Measurements from ENCODE around the gene ACSS1.
A peak's percentile ranks its signal among the peaks of the same experiment; 100 is the strongest.

ACSS1 gene

GRCh38 chr20:25045343-25045712 is 12.6 kb downstream of the ACSS1 start:
- DNase-seq = no peak

- peak in 1 of 2 experiments; percentile 9 for DNase-seq
Observed at GRCh38 chr20:25044660-25045342, 13.1 kb downstream of the ACSS1 start.

DNA sequence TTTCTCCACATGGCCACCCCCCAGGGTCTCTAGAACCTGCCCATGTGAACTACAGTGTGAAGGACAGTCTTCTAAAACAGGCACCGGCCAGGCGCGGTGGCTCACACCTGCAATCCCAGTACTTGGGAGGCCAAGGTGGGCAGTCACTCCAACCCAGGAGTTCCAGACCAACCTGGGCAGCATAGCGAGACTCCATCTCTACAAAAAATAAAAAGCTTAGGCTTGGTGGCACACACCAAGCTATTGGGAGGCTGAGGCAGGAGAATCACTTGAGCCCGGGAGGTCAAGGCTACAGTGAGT is 13.7 kb downstream of the ACSS1 start:
- no peak for DNase-seq

GRCh38 chr20:25043499-25044260 is 14.3 kb downstream of the ACSS1 start:
- no peak for DNase-seq

DNA sequence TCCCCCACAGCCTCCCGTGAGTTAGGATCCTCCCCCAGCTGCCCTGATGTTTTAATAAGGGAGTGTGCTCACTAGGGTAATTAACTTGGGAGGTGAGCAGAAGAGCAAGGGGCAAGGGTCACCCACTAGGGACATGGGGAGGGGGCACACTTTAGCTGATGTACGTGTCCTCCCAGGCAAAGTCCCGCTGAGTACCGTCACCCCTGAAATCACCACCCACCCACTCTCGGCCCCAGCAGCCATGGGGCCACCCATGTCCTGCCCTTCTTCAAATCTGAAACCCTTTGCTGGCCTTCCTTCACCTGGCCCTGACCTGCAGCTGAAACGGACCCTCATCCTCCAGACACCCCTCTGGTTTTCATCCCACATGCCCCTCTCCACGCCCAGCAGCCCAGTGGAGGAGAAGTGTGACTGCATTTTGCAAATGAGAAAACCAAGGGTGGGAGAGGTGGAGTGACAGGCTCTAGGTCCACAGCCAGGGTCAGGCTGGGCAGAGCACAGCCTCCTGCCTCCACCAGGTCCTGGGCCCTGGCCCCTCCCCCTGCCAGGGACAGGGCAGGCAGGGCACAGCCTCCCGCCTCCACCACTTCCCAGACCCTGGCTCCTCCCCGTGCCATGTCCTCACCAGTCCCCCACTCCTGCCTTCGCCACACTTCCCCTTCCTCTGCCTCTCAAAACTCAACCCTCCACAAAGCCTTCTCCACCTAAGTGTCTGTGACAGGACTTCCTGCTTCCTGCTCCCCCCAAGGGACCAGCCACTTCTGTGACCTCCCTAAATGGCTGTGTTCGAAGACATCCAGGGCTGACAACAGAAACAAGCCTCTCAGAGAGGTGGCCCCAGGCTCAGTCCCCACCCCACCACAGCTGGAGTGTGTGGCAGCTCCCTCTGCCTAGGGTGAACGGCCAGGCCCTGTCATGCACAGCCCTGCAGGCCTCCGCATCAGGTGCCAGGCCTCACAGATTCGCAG is 15.1 kb downstream of the ACSS1 start:
- no peak for DNase-seq

DNA sequence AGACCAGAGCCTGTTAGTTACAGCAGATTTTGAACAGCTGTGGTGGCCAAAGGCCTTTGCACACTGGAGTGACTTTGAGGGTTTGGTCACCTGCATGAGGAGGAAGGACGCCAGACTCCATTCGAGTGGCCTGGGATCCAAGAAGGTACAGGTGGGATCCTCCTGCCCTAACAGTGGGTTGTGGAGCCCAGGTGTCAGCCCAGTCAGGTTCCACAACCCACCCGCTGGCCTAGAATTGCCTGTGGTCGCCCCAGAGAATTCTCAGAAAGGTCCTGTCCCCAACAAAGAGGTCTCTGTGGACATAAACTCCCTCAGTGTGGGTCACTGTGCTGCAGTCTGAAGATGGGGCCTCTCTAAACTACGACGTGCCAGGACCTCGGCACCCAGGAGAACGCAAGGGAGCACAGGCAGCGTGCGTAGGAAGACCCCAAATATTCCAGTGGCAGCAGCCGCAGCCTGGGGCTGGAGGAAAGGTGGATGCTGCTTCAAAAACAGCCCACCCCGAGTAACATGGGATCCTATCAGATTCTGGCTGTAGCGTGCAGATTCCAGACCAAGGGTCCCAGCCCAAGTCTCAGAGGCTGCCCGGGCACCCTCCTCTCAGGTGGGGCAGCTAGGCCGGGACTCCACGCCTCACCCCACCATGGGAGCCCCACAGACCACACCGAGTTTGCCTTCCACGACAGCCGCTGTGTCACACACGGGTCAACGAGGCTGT is 16.0 kb downstream of the ACSS1 start:
- no peak for DNase-seq

- DNase-seq = no peak
Observed at GRCh38 chr20:25040438-25040831, 17.5 kb downstream of the ACSS1 start.

DNA sequence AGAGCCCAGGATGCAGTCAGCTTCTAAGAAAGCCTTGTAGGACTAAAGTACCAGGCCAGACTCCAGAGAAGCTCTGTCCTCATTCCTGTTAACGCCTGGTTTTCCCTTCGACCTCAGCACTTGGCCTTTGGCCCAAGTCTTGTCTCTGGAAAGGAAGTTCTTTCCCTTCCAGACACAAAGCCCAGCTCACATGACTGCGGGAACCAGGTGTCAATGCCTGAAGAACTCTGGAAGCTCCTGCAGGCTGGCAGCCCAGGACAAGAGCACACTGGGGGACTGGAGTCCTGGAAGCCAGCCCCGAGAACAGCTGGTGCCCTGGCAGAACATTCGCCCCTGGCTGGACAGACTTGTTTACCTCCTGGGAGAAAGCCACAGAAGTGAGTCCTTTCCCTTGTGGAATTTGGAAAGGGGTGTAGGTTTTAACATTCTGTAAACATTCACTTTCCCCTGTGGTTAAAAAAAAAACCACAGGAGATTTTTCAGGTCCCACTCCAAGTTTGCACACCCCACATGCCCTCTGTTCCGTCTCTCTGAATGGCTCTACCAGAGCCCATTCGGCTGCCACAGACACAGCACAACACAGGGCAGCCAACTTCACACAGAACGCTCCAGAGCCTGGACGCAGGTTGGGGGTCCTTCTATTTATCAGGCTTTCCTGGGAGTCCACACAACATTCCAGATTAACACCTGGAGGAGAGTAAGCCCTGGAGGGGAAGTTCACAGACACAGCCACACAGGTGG is 18.1 kb downstream of the ACSS1 start:
- peak in 1 of 2 experiments; percentile 47 for DNase-seq

GRCh38 chr20:25038591-25039015 is 19.3 kb downstream of the ACSS1 start:
- peak in 1 of 2 experiments; percentile 35 for DNase-seq

DNA sequence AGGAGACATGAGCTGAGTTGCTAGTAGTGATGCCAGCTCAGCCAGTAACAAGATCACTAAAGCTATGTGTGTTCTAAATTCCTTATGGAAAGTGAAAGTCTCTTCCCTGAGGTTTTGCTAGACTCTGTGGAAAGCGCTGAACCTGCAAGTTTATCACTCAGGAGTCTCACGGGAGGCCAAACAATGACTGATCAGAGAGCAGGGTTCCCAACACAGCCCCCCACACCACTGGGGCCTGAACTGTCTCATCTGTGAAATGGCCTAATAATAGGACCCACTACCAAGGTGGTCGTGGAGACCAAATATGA is 19.9 kb downstream of the ACSS1 start:
- DNase-seq = no peak

GRCh38 chr20:25037288-25038102 is 20.4 kb downstream of the ACSS1 start:
- no peak for DNase-seq

- DNase-seq = no peak
Observed at GRCh38 chr20:25036331-25036936, 21.5 kb downstream of the ACSS1 start.

DNA sequence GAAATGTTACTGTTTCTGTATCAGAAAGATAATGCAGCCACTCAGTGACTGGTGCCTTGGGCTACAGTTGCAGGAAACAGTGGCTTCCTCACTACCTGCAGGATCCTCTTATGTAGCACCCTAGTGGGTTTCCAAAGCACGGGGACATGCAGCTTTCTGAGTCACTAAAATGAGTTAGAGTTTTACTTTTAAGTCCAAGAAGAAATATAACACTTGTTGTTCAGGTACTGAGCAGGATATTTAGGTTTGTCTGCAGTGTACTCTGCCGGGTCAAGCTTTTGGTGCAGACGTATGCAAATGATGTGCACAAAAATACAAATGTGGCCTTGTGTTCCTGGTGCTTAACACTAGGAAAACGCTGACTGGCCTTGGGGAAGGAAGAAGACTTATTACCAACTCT is 22.0 kb downstream of the ACSS1 start:
- no peak for DNase-seq

DNA sequence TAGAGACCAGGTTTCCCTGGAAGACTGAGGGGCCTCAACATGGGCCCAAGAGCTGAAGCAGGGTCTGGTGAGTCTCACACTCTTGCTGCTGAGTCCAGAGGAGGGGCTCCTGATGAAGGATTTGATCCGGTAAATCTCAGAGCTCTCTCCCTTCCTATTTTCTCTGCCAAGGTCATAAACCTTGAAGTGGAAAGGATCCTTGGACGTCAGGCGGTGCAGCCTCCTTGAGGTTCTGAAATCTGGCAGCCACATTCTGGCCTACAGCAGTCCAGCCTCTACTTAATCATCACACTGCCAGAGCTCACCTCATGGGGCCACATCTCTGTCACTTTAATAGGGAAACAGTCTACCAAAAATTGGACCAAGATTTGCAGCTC is 24.0 kb downstream of the ACSS1 start:
- no peak for DNase-seq

DNA sequence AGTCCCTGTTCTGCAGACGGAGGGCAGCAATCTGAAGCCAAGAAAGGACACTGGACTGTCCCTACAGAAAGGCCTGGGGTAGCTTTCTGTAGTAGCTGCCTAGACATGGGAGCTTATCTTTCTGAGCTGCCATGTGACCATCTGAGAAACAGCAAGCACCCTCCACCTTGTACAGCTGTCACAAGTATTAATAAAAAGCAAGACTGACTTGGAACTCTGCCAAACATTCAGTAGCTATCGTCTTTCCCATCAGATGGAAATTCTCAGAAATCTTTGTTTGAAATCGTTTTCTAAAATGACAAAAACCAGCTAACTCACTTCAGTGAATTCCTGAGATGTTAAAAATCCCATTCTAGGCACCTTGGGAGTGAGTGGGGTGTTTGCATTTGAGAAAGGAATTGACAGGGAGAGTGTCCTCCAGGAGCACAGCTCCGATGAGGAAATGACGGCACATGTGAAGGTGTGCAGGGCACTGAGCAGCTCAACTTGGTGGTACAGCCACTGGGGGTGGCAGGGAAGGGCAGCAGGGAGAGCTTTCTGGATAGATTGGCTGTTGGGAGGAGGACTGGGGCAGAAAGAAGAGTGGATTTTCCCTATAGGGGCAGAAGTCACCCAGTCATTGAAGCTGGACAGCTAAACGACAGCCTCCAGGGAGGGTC is 24.5 kb downstream of the ACSS1 start:
- DNase-seq = peak; percentile 74 to 94

DNA sequence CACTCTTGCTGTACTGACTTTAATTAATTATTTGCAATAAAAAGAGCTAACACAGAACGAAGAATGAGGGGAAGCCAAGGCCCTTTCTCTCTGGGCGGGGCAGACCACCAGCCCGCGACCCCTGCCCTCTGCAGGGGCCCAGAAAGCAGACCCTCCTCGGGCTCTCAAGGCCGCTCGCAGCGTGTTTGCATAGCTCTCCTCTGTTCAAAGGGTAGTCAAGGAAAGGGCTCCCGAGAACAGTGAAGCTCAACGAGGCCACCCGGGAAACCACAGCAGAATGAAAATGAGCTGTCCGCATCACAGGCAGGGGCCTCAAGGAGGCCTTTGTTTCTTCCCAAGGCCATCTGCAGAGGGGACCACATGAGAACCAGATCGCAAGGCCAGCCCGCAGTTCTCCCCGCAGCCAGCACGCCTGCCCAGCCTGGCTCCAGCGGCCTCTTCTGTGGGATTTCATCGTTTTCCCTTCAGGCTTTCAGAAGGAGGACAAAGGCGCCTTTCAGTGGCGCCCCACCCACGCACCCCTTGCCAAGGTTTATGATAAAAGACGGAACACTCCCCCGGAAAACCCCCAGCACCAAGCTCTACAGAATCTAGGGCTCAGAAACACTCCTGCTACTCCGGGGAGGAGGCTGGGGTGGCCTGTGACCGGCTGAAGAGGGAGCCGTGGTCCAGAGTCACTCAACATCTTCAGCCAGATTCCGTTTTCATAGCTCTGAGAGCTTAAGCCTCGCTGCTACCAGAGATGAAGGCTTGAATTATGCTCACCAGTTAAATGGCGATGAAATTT is 25.3 kb downstream of the ACSS1 start:
- DNase-seq = peak in 1 of 2 experiments; percentile 37

DNA sequence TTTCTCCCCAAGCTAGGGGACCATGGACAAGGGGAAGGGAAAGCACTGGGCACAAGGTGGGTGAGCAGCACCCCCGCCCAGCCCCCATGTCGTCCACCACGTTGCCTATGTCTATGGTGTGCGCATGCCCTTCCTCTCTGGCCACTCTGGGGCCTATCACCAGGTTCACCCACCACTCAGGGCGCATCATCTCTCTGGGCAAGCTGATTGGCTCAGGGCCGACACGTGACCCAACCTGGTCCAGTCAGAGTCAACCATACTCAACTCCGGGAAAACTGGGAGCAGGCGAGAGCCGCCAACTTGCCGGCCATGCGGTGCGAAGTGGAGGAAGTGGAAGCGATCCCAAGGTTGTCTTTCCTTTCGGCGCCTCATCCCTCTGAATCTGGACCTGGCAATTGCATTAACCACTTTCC is 25.9 kb downstream of the ACSS1 start:
- no peak for DNase-seq

DNA sequence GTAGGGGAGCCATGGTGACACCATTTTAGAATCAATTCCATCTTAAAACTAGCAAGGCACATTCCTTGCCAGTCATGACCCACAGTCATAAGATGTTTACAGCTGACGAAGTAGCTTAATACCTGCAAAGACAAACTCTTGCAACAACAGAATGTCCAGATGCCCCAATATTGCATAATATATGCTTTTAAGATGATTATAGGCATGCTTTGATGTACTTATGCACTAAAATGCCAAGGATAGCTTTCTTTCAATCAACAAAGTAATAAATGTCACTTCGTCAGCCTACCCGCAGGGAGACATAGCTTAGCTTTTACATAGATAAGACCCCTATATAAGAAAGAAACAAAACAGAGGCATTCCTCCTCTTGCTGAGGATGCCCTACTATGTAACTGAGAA is 26.7 kb downstream of the ACSS1 start:
- DNase-seq = no peak

GRCh38 chr20:25030649-25031207 is 27.2 kb downstream of the ACSS1 start:
- no peak for DNase-seq
